Right lobe of liver (tissue), 6 donors: ENCODE data around the gene NDOR1. TPM values are rescaled to one million over a fixed set of nuclear protein-coding genes. Genes with fewer than 3 reads are reported as not detected.
"Not testable (repeated sequence)": the region's sequence is repeated elsewhere in the genome, so short reads cannot be mapped to it uniquely, and the experiment has no call there.

Experiments used
- ATAC-seq, 4 donors: fragments of 200-7000 bp; cut with Tn5 transposase; one replicate each; pipeline ENCODE4 v1.9.1; 2020; ENCODE audit warnings: mild to moderate bottlenecking in 4 of 4, moderate library complexity in 4 of 4
- DNase-seq, 3 donors: peaks; one replicate each; pipeline ENCODE4 v3.0.0-alpha.2; 2020
- H3K27ac ChIP-seq, 3 donors: fragments of 200-600 bp; one replicate each; pipeline ENCODE4 v1.8.0; 2022
- H3K27me3 ChIP-seq, 2 donors: fragments of 200-600 bp; one replicate each; pipeline ENCODE4 v1.8.0; 2022
- H3K36me3 ChIP-seq, 4 donors: fragments of 200-600 bp; sonication (generic) in 1 of 4; one replicate each; pipeline versions ENCODE4 v1.5.1 to v1.8.0; 2017 to 2022; ENCODE audit warnings: control low read depth in 1 of 4
- H3K4me1 ChIP-seq, 4 donors: fragments of 200-600 bp; sonication (generic) in 1 of 4; one replicate each; pipeline versions ENCODE4 v1.5.1 to v1.8.0; 2017 to 2022; ENCODE audit warnings: control low read depth in 1 of 4
- H3K4me3 ChIP-seq, 3 donors: fragments of 200-600 bp; one replicate each; pipeline ENCODE4 v1.8.0; 2022
- H3K9me3 ChIP-seq, 4 donors: fragments of 200-600 bp; sonication (generic) in 1 of 4; one replicate each; pipeline versions ENCODE4 v1.5.1 to v1.8.0; 2017 to 2022; ENCODE audit warnings: control low read depth in 1 of 4
- POLR2A ChIP-seq: fragments of 450-650 bp; IDR thresholded peaks from one replicate; pipeline ENCODE4 v1.6.1; 2017; ENCODE audit warnings: antibody characterized with exemption, mild to moderate bottlenecking
- WGBS: methylation state at CpG from one replicate; pipeline ENCODE4 v1.1.6; 2018; ENCODE audit warnings: low coverage, low lambda C conversion rate; ENCODE audit not compliant: insufficient coverage; ENCODE audit errors: missing lambda C conversion rate; 5-methylcytosine and 5-hydroxymethylcytosine counted together
- intact Hi-C, 2 donors: fragments of 100-400 bp; cut with DNase I; formaldehyde crosslinking; loops; one replicate each; pipeline versions ENCODE4 v1.11.2 to v1.14.1; 2022
- total RNA-seq, 6 experiments: library from RNA; depleted of rRNA in 2 of 6; stranded (reverse); fragments of >200 nt in 2 of 6; fragmentation: NEBNext Ultra II Directional in 3 of 6; extraction: Animal tissue kit (Norgen Biotek cat#: 25700) in 3 of 6; gene quantifications; one replicate each; pipeline versions ENCODE4 v1.1.0 to v1.2.4, GENCODE V29; 2016 to 2023
- TF ChIP-seq, protein P1 (sequence below), 4 donors: fragments of 200-600 bp in 3 of 4; fragments of 450-650 bp in 1 of 4; IDR thresholded peaks; one replicate each; pipeline versions ENCODE4 v1.5.1 to v1.8.0; 2016 to 2022; ENCODE audit warnings: antibody characterized with exemption in 4 of 4, mild to moderate bottlenecking in 2 of 4
- donor health status: DM: no; HTN: yes; CAD: no.
- donor health status: DM: no; HTN: no; CAD: no.
- donor health status: DM: no; HTN: no; CAD: no.
- donor health status: DM: no; HTN: yes; CAD: no.
- donor health status: DM: no; HTN: yes; CAD: no.

Gene NDOR1
- total RNA-seq, 6 experiments from 2014 or later: 4.7 to 9.6 (median 7.4) TPM

DNA sequence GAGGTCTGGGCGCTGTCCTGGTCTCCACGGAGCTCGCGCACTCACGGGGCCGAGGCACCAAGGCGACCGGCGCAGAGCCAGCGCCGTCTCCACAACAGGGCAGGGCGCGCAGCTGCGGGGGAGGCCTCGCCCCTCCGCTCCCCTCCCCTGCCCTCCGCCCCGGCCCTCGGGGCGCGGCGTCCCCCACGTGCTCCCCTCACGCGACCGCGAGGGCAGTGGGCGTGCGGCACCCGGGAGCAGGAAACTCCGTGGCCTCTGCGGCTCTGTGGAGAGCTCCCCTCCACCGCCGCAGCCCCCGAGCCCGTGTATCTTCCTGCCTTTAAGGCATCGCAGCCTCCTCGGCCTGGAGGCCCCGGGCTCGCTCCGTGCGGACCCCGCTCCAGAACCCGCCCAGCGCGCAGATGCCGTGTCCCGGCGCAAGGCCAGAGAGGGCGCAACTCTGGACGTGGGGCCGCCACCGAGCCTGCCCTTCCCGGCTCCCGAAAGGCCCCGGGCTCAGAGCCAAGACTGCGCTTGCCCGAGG is 34.9 kb downstream of the NDOR1 start:
- ATAC-seq (peak; percentile 24 to 41 (median 34)), DNase-seq (peak; percentile 70 to 79 (median 78))
- peak overlapping the region; percentile 47 to 84 (median 73) for H3K27ac ChIP-seq
- 0% methylated on average over 1 of the region's 58 CpGs for WGBS
- TF ChIP-seq, protein P1, sequence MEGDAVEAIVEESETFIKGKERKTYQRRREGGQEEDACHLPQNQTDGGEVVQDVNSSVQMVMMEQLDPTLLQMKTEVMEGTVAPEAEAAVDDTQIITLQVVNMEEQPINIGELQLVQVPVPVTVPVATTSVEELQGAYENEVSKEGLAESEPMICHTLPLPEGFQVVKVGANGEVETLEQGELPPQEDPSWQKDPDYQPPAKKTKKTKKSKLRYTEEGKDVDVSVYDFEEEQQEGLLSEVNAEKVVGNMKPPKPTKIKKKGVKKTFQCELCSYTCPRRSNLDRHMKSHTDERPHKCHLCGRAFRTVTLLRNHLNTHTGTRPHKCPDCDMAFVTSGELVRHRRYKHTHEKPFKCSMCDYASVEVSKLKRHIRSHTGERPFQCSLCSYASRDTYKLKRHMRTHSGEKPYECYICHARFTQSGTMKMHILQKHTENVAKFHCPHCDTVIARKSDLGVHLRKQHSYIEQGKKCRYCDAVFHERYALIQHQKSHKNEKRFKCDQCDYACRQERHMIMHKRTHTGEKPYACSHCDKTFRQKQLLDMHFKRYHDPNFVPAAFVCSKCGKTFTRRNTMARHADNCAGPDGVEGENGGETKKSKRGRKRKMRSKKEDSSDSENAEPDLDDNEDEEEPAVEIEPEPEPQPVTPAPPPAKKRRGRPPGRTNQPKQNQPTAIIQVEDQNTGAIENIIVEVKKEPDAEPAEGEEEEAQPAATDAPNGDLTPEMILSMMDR (IDR thresholded peaks at IDR 0.05): peak in 1 of 4 donors; percentile 12
- TF ChIP-seq POLR2A: no peak
- intact Hi-C loops: no loop called here
- H3K4me3 ChIP-seq: peak overlapping the region; percentile 73 to 75 (median 73)
- no peaks in the 10 kb centered on the region for H3K9me3 ChIP-seq
- H3K4me1 ChIP-seq: peaks cover 0 to 20% (median 8%) of the 10 kb centered on the region in 4 donors
- H3K36me3 ChIP-seq: peaks cover 0 to 13% (median 8%) of the 10 kb centered on the region in 4 donors
- H3K27me3 ChIP-seq: no peaks in the 10 kb centered on the region

DNA sequence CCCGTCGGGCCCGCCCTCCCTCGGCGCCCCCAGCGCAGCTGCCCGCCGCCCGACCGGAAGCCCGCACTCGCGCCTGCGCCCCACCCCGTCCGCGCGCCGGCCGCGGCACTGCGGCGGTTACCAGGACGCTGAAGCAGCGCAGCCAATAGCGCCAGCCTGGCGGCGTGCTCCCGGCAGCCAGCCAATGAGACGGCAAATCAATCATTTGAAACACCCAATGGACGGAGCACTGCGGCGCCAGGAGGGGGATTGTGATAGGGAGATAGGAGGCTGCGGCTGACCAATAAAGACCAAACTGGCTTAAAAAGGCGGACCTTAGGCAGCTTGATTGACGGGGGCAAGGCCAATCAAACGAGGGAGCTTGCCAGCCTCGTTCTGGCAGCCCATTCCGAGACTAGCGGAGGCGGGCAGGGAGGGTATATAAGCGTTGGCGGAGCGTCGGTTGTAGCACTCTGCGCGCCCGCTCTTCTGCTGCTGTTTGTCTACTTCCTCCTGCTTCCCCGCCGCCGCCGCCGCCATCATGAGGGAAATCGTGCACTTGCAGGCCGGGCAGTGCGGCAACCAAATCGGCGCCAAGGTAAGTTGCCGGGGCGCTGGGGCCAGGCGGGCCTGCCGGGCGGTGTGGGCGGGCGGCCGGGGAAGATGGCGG is 35.5 kb downstream of the NDOR1 start, which contains the start of gene TUBB4B:
TSS of gene TUBB4B (plus strand) at position 447 of the 649 bp plus-strand sequence. CDS start at position 521, 74 bp downstream.
- H3K4me3 ChIP-seq: peak within 1 kb of the TSS; percentile 73 to 95 (median 85)
- H3K36me3 ChIP-seq: peaks cover 0 to 13% (median 8%) of the 10 kb centered on the region in 4 donors
- TF ChIP-seq POLR2A: peak; percentile 100
- TF ChIP-seq, protein P1 (IDR thresholded peaks at IDR 0.05): no peak
- WGBS: 0% methylated on average over 22 of the region's 67 CpGs
- no peaks in the 10 kb centered on the region for H3K27me3 ChIP-seq
- intact Hi-C loops: no loop called here
- DNase-seq (peak; percentile 99), ATAC-seq (peak; percentile 82 to 90 (median 88))
- H3K4me1 ChIP-seq: peaks cover 0 to 20% (median 8%) of the 10 kb centered on the region in 4 donors
- H3K9me3 ChIP-seq: no peaks in the 10 kb centered on the region
- peak within 1 kb of the TSS; percentile 55 to 84 (median 83) for H3K27ac ChIP-seq

DNA sequence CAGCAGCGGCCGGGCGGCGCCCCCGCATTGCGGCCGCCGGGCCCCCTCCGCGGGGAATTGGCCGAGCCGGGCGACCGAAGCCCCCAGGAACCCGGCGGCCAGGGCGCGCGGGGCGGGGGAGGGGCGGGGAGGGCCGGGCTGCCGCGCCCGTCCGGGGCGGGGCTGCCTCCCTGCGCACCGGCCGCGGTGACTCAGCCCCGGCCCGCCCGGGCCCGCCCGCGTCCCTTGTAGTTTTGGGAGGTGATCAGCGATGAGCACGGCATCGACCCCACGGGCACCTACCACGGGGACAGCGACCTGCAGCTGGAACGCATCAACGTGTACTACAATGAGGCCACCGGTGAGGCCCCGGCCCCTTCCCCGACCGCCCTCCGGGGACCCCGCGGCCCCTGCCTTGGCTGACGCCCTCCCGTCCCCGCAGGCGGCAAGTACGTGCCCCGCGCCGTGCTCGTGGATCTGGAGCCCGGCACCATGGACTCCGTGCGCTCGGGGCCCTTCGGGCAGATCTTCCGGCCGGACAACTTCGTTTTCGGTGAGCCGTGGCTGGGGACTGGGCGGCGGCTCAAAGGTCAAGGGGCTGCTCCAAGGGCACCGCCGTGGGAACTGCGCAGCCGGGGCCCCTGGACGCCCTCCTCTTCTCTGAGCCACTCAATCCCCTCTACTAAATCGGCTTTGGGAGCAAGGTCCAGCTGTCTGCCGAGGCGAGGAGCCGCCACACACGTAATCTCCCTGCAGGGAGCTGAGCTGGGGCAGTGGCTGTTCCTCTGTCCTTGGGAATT is 36.2 kb downstream of the NDOR1 start:
- DNase-seq: peak in 2 of 3 donors; percentile 71 to 74
- TF ChIP-seq, protein P1 (IDR thresholded peaks at IDR 0.05): no peak
- TF ChIP-seq POLR2A: no peak
- ATAC-seq: peak in 3 of 4 donors; percentile 16 to 27 (median 20)
- Histone ChIP-seq H3K4me3 (peak overlapping the region; percentile 63 to 95 (median 85)), H3K27me3 (no peaks in the 10 kb centered on the region), H3K36me3 (peaks cover 0 to 13% (median 8%) of the 10 kb centered on the region in 4 donors), H3K9me3 (no peaks in the 10 kb centered on the region), H3K4me1 (peaks cover 0 to 19% (median 8%) of the 10 kb centered on the region in 4 donors), H3K27ac (peak overlapping the region; percentile 55 to 83 (median 82))
- WGBS: 0% methylated on average over 23 of the region's 83 CpGs
- intact Hi-C loops: no loop called here

DNA sequence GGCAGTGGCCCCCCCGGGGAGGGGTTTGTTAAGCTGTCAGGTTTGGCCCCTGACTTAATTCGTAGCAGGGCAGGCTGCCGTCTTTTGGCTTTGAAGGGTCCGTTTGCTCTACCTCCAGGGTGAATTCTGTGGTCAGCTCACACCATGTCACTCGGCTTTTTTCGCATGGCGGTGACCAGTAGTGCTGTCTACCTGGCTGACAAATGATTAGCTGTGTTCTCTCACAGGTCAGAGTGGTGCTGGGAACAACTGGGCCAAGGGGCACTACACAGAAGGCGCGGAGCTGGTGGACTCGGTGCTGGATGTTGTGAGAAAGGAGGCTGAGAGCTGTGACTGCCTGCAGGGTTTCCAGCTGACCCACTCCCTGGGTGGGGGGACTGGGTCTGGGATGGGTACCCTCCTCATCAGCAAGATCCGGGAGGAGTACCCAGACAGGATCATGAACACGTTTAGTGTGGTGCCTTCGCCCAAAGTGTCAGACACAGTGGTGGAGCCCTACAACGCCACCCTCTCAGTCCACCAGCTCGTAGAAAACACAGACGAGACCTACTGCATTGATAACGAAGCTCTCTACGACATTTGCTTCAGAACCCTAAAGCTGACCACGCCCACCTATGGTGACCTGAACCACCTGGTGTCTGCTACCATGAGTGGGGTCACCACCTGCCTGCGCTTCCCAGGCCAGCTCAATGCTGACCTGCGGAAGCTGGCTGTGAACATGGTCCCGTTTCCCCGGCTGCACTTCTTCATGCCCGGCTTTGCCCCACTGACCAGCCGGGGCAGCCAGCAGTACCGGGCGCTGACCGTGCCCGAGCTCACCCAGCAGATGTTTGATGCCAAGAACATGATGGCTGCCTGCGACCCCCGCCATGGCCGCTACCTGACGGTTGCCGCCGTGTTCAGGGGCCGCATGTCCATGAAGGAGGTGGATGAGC is 37.0 kb downstream of the NDOR1 start:
- ATAC-seq (no peak), DNase-seq (no peak)
- H3K4me1 ChIP-seq: peaks cover 0 to 17% (median 8%) of the 10 kb centered on the region in 4 donors

DNA sequence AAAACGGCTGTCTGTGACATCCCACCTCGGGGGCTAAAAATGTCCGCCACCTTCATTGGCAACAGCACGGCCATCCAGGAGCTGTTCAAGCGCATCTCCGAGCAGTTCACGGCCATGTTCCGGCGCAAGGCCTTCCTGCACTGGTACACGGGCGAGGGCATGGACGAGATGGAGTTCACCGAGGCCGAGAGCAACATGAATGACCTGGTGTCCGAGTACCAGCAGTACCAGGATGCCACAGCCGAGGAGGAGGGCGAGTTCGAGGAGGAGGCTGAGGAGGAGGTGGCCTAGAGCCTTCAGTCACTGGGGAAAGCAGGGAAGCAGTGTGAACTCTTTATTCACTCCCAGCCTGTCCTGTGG is 37.7 kb downstream of the NDOR1 start:
- Histone ChIP-seq H3K4me1 (peaks cover 0 to 17% (median 8%) of the 10 kb centered on the region in 4 donors), H3K36me3 (peaks cover 0 to 13% (median 8%) of the 10 kb centered on the region in 4 donors)
- H3K9me3 ChIP-seq, ATAC-seq, DNase-seq, H3K27me3 ChIP-seq, H3K4me3 ChIP-seq, H3K27ac ChIP-seq, intact Hi-C loops: not testable (repeated sequence)
- WGBS: no CpG with 5 or more reads among the region's 18 CpGs

More for the DNA sequence above, 37.0 kb downstream of the NDOR1 start:
- TF ChIP-seq, protein P1 (IDR thresholded peaks at IDR 0.05): no peak
- no peak for TF ChIP-seq POLR2A
- peak overlapping the region; percentile 63 to 95 (median 85) for H3K4me3 ChIP-seq
- H3K36me3 ChIP-seq: peaks cover 0 to 13% (median 8%) of the 10 kb centered on the region in 4 donors
- H3K9me3 ChIP-seq: no peaks in the 10 kb centered on the region
- no peaks in the 10 kb centered on the region for H3K27me3 ChIP-seq
- intact Hi-C loops: no loop called here
- H3K27ac ChIP-seq: peak overlapping the region; percentile 55 to 83 (median 55)
- 38% methylated on average over 12 of the region's 36 CpGs for whole genome bisulfite sequencing
